HG03095 (cell line): ENCODE results near the gene ZFHX3.

ENCODE experiments used
- ATAC-seq: cut with Tn5 transposase; IDR thresholded peaks from one replicate; pipeline ENCODE4 v1.9.1; 2021; ENCODE audit warnings: moderate library complexity; ENCODE audit not compliant: unreplicated experiment

Gene ZFHX3

GRCh38 chr16:72936408-72936807 lies 111.5 kb downstream of the ZFHX3 start:
- ATAC-seq = no peak

GRCh38 chr16:72935896-72936295 lies 112.0 kb downstream of the ZFHX3 start:
- ATAC-seq = no peak

GRCh38 chr16:72934636-72935403 lies 113.1 kb downstream of the ZFHX3 start:
- ATAC-seq = no peak

GRCh38 chr16:72932677-72933335 lies 115.1 kb downstream of the ZFHX3 start:
- no peak for ATAC-seq

GRCh38 chr16:72932050-72932449 lies 115.9 kb downstream of the ZFHX3 start:
- ATAC-seq = no peak

- ATAC-seq = no peak
Observed at GRCh38 chr16:72930396-72930795, 117.5 kb downstream of the ZFHX3 start.

- no peak for ATAC-seq
Observed at GRCh38 chr16:72928090-72928981, 119.6 kb downstream of the ZFHX3 start.

- no peak for ATAC-seq
Observed at GRCh38 chr16:72927199-72928089, 120.5 kb downstream of the ZFHX3 start.

GRCh38 chr16:72926177-72927070 lies 121.5 kb downstream of the ZFHX3 start:
- no peak for ATAC-seq

- ATAC-seq = no peak
Observed at GRCh38 chr16:72925631-72925979, 122.3 kb downstream of the ZFHX3 start.

- ATAC-seq = no peak
Observed at GRCh38 chr16:72924927-72925630, 122.8 kb downstream of the ZFHX3 start.

- ATAC-seq = no peak
Observed at GRCh38 chr16:72924537-72924926, 123.4 kb downstream of the ZFHX3 start.

- no peak for ATAC-seq
Observed at GRCh38 chr16:72923757-72924156, 124.2 kb downstream of the ZFHX3 start.

GRCh38 chr16:72922714-72923113 lies 125.2 kb downstream of the ZFHX3 start:
- ATAC-seq = no peak

- no peak for ATAC-seq
Observed at GRCh38 chr16:72921620-72922019, 126.3 kb downstream of the ZFHX3 start.

- no peak for ATAC-seq
Observed at GRCh38 chr16:72921106-72921505, 126.8 kb downstream of the ZFHX3 start.

- ATAC-seq = no peak
Observed at GRCh38 chr16:72917051-72917450, 130.9 kb downstream of the ZFHX3 start.

GRCh38 chr16:72915331-72915730 lies 132.6 kb downstream of the ZFHX3 start:
- no peak for ATAC-seq

- no peak for ATAC-seq
Observed at GRCh38 chr16:72913551-72913950, 134.4 kb downstream of the ZFHX3 start.
